22Rv1 (cell line): ENCODE measurements around the gene GLCE.
"Not testable (repeated sequence)": the region's sequence is repeated elsewhere in the genome, so short reads cannot be mapped to it uniquely, and the experiment has no call there.

Experiments used
- H3K27ac ChIP-seq: fragments of 450-650 bp; 2 replicates; pipeline ENCODE4 v1.5.1; 2017
- CTCF ChIP-seq: fragments of 450-650 bp; IDR thresholded peaks from 2 replicates; pipeline ENCODE4 v1.5.1; 2017; ENCODE audit warnings: mild to moderate bottlenecking
- ZFX ChIP-seq: fragments of 450-650 bp; IDR thresholded peaks from 2 replicates; pipeline ENCODE4 v1.6.1; 2017; ENCODE audit warnings: antibody characterized with exemption, borderline replicate concordance

Gene GLCE

GRCh38 chr15:69153046-69153445 is 7.4 kb upstream of the GLCE start:
- no peak overlapping the region for H3K27ac ChIP-seq
- no peak for TF ChIP-seq ZFX
- no peak for TF ChIP-seq CTCF

- H3K27ac ChIP-seq, result not testable (repeated sequence)
These were observed 6.8 kb upstream of the GLCE start for GRCh38 chr15:69153587-69153986.

GRCh38 chr15:69154078-69154477 is 6.4 kb upstream of the GLCE start:
- H3K27ac ChIP-seq, result no peak overlapping the region
- no peak for TF ChIP-seq CTCF

GRCh38 chr15:69154684-69155083 is 5.8 kb upstream of the GLCE start:
- H3K27ac ChIP-seq, result no peak overlapping the region
- TF ChIP-seq CTCF (no peak), ZFX (no peak)

GRCh38 chr15:69156736-69157381 is 3.6 kb upstream of the GLCE start:
- H3K27ac ChIP-seq, result no peak overlapping the region

GRCh38 chr15:69158201-69158842 is 2.1 kb upstream of the GLCE start:
- TF ChIP-seq CTCF (no peak), ZFX (no peak)
- no peak overlapping the region for H3K27ac ChIP-seq

More at GRCh38 chr15:69156736-69157381, 3.6 kb upstream of the GLCE start:
- TF ChIP-seq CTCF, result no peak
- no peak for TF ChIP-seq ZFX

GRCh38 chr15:69158843-69159240 is 1.6 kb upstream of the GLCE start:
- TF ChIP-seq ZFX (no peak), CTCF (no peak)
- no peak overlapping the region for H3K27ac ChIP-seq

- TF ChIP-seq ZFX (no peak), CTCF (no peak)
- peak overlapping the region; percentile 70 for H3K27ac ChIP-seq
These were observed 662 bp upstream of the GLCE start for GRCh38 chr15:69159805-69160140.
